Activated CD4-positive, alpha-beta T cell treated with anti-CD3 and anti-CD28 coated beads for 1 hour (primary cell): ENCODE data around the gene CRK.

Experiments
- DNase-seq: peaks from one replicate; pipeline ENCODE4 v3.0.0-alpha.2; 2020

CRK gene

GRCh38 chr17:1485423-1486376, 29.7 kb upstream of the CRK start:
- DNase-seq, result peak; percentile 59

GRCh38 chr17:1484676-1485422, 28.8 kb upstream of the CRK start:
- DNase-seq, result peak; percentile 39

DNA sequence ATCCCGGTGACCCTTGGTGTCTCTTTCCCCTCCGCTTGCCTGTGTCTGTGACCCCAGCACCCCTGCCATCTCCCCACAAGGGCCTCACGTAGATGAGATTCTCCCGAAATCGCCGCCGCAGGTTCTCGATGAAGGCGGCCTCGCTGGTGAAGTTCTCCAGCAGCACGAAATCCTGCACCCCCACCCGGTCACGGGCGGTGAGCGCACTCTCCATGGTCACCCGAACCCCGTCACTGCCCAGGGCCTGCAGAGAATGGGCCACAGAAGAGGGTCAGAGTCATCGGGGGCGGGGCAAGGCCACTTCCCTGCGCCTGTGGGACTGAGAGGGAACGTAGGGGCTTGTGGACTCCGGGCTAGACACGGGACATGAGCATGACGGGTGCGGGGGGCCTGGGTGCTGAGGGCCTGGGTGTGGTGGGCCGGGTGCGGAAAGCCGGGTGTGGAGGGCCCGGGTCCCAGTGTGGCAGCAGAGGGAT, 28.1 kb upstream of the CRK start:
- no peak for DNase-seq

- no peak for DNase-seq
Observed at GRCh38 chr17:1482680-1483079, 26.6 kb upstream of the CRK start.

DNA sequence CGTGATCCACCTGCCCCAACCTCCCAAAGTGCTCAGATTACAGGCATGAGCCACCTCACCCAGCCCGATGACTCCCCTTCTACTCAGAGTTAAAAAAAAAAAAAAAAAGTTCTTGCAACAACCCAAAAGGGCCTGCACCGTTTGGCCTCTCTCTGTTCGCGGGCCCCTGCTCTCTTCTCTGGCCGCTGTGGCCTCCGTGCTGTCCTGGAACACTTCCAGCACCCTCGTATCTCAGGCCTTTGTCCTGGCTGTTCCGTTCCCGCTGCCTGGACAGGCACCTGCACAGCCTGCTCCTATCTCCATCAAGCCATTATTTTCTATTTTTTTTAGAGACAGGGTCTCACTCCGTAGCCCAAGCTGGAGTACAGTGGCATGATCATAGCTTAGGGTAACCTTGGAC, 25.7 kb upstream of the CRK start:
- DNase-seq, result no peak

GRCh38 chr17:1480747-1481465, 24.9 kb upstream of the CRK start:
- DNase-seq, result no peak

DNA sequence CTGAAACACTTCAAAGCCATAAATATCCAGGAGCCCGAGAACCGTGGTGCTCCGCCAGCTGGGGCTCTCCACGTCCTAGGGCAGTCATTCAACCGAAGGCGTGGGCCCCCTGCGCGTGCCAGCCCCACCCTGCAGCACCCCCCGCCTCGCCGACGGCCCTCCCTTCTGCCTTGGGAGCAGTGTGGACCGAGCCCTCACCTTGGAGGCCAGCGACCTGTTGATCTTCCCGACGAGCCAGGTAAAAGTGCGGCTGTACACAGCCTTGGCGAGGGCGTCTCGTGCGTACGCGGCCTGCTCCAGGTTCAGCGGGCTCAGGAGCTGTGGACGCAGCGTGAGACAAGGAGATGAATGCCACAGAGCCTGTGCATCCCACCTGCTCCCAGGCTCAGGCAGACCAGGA, 22.4 kb upstream of the CRK start:
- DNase-seq, result no peak

- no peak for DNase-seq
Observed at GRCh38 chr17:1475321-1475854, 19.4 kb upstream of the CRK start.

- DNase-seq, result no peak
Observed at GRCh38 chr17:1474402-1475189, 18.6 kb upstream of the CRK start.

- DNase-seq, result no peak
Observed at GRCh38 chr17:1473841-1474240, 17.8 kb upstream of the CRK start.

GRCh38 chr17:1473170-1473569, 17.1 kb upstream of the CRK start:
- no peak for DNase-seq

GRCh38 chr17:1471911-1472821, 16.1 kb upstream of the CRK start:
- no peak for DNase-seq

- no peak for DNase-seq
Observed at GRCh38 chr17:1471490-1471889, 15.5 kb upstream of the CRK start.

GRCh38 chr17:1470755-1471462, 14.9 kb upstream of the CRK start:
- no peak for DNase-seq

GRCh38 chr17:1470071-1470754, 14.2 kb upstream of the CRK start:
- DNase-seq, result no peak

DNA sequence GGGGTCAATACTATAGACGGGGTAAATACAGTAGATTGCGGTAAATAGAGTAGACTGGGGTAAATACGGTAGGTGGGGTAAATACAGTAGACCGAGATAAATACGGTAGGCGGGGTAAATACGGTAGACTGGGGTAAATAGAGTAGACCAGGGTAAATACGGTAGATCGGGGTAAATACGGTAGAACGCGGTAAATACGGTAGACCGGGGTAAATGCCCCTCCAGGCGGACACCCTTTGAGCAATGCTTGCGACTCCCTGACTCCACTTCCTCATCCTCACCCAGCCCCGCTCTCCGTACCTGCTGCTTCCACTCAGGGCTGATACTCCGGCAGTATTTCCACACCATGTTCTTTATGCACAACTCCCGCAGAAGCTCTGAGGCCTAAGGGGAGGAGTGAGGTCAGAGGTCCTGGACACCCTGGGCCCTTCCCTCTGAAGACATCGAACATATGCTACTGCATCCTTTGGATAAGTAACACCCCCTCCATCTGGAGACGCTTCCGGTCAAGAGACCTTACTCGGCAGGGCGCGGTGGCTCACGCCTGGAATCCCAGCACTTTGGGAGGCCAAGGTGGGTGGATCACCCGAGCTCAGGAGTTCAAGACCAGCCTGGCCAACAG, 13.3 kb upstream of the CRK start:
- no peak for DNase-seq

DNA sequence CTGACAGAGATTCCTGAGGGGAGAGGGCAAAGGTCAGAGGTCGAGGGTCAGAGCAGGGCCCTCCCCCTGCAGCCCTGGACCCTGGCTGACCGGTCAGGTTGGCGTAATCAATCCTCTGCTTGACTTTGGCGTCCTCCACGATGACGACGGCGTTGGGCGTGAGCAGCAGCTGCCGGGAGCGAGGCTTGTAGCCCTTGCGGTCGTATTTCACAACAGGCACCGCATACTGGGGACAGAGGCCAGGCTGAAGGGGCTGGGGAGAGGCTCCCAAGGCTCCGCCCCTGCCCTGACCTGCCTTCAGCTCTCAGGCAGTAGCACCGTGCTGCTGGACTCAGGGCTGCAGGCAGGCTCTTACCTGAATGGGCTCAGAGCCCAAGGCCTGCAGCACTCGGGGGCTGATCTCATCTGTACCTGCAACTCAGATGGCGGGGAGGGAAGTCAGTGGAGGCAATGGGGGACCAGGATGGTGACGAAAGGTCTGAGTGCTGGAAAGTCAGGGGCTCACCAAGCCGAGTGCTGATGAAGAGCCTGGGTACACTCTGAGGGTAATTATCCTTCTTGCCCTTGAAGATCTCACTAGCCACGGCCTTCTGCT, 12.0 kb upstream of the CRK start:
- no peak for DNase-seq

DNA sequence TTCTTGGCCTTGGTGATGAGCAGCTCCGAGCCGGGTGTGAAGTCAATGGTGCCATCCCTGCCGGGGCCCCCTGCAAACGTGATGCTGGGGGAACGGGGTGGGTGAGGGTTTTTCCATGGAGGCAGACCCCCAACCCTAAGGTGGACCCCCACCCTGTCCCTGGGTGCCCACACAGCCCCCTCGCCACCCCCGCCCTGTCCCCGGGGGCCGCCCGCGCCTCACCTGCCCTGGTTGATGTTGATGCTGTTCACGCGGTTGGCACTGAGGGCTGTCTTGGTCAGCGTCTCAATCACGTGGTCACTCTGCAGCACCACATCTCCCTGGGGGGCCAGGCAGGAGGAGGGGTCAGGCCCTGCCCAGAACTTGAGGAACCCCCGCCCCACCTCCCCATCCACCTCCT, 11.2 kb upstream of the CRK start:
- no peak for DNase-seq

DNA sequence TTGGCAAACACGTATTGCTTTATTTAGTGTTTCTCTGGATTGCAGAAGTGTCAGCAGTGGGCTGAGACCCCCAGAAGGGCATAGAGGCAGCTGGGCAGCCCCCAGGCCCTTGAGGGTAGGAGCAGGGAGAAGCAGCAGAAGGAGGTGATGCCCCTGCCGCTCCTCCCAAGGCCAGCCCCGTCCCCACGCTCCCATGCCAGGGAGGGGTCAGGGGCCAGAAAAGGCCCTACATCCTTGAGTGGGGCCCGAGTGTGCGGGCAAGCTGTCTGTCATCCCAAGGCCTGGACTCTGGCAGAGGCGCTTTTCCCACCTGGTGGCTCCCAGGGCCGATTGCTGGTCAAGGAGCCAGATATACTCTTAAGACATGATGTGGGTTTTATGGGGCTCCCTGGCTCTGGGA, 8.2 kb upstream of the CRK start:
- DNase-seq, result no peak
